Adrenal gland (tissue), 5 donors: Measurements from ENCODE around the gene HACL1.

ENCODE experiments used
- POLR2A ChIP-seq, 2 donors: fragments of 450-650 bp; IDR thresholded peaks; one replicate each; pipeline ENCODE4 v1.6.1; 2017; ENCODE audit warnings: antibody characterized with exemption in 2 of 2, mild to moderate bottlenecking in 2 of 2, moderate library complexity in 1 of 2
- TF ChIP-seq, protein P1 (sequence below), 6 experiments: fragments of 450-650 bp in 4 of 6; fragments of 200-600 bp in 2 of 6; sonication (generic) in 1 of 6; IDR thresholded peaks; 1 replicate in 5 of 6; 2 replicates in 1 of 6; pipeline versions ENCODE4 v1.5.1 to v1.8.0; 2016 to 2021; ENCODE audit warnings: antibody characterized with exemption in 6 of 6, mild to moderate bottlenecking in 2 of 6, moderate library complexity in 1 of 6
- donor health status: DM: no; HTN: no; CAD: no.

DNA sequence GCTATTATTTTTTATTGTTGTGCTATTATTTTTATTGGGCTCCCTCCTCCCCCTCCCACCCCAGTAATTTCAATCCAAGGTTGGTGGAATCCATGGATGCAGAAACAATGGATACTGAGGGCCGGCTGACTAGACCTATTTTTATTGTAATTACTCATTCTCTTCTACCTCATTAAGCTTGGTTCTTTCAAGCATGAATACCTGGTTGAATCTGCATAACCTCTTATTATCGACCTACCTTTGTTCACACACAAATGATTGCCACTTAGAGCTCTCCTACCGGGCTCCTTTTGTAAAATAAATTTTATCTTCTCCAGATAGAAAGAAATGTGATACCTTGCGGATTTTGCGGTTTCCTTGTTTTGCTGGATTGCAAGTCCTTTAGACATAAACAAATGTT, 31.8 kb upstream of the HACL1 start:
- TF ChIP-seq, protein P1, sequence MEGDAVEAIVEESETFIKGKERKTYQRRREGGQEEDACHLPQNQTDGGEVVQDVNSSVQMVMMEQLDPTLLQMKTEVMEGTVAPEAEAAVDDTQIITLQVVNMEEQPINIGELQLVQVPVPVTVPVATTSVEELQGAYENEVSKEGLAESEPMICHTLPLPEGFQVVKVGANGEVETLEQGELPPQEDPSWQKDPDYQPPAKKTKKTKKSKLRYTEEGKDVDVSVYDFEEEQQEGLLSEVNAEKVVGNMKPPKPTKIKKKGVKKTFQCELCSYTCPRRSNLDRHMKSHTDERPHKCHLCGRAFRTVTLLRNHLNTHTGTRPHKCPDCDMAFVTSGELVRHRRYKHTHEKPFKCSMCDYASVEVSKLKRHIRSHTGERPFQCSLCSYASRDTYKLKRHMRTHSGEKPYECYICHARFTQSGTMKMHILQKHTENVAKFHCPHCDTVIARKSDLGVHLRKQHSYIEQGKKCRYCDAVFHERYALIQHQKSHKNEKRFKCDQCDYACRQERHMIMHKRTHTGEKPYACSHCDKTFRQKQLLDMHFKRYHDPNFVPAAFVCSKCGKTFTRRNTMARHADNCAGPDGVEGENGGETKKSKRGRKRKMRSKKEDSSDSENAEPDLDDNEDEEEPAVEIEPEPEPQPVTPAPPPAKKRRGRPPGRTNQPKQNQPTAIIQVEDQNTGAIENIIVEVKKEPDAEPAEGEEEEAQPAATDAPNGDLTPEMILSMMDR (IDR thresholded peaks at IDR 0.05): no peak
- no peak for TF ChIP-seq POLR2A (IDR thresholded peaks at IDR 0.05)
